NCI-H1694 treated with DMSO at 0.1 percent for 48 hours (cell line): ENCODE data around the gene ZNF534.
"Not testable (repeated sequence)": the region's sequence is repeated elsewhere in the genome, so short reads cannot be mapped to it uniquely, and the experiment has no call there.

Experiments used
- DNase-seq: peaks from one replicate; lab custom pipeline; 2025; lab: John Stamatoyannopoulos, UW

ZNF534 gene

DNA sequence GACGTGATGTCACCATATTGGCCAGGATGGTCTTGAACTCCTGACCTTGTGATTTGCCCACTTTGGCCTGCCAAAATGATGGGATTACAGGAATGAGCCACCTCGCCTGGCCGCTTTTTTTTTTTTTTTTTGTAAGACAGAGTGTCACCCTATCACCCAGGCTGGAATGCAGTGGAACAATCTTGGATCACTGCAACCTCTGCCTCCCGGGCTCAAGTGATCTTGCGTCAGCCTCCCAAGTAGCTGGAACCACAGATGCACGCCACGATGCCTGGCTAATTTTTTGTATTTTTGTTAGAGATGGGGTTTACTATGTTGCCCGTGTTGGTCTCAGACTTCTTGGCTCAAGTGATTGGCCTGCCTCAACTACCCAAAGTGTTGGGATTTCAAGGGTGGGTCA lies 69.6 kb downstream of the ZNF534 start:
- DNase-seq, result no peak

DNA sequence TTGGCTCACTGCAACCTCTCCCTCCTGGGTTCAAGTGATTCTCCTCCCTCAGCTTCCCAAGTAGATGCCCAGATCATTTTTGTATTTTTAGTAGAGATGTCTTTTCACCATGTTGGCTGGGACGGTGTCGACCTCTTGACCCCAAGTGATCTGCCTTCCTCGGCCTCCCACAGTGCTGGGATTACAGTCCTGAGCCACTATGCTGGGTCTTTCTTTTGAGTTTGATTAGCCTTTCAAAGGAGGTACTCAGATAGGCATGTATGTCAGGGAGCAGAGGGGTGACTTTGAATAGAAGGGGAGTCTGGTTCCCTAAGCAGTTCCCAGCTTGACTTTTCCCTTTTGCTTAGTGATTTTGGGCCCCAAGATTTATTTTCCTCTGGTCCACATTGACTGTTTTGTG lies 71.5 kb downstream of the ZNF534 start:
- DNase-seq, result not testable (repeated sequence)

DNA sequence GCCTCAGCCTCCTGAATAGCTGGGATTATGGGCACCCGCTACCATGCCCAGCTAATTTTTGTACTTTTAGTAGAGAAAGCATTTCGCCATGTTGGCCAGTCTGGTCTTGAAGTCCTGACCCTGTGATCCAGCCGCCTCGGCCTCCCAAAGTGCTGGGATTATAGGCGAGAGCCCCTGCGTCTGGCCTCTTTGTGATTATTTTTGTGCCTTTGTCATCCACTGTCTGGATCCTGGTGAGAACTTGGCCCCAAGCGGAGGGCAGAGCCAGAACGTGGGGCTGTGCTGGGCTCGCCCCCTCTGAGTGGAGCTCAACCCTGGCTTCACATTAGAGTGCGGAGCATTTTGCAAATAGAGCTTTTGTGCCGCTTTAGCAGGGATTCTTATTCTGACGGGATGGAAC lies 72.0 kb downstream of the ZNF534 start:
- not testable (repeated sequence) for DNase-seq
